Stromal cell of bone marrow (primary cell): Measurements from ENCODE around the gene CCR3.

Experiments used
- DNase-seq: peaks from one replicate; pipeline ENCODE4 v3.0.0-alpha.2; 2012; ENCODE audit warnings: low read depth

CCR3 gene

DNA sequence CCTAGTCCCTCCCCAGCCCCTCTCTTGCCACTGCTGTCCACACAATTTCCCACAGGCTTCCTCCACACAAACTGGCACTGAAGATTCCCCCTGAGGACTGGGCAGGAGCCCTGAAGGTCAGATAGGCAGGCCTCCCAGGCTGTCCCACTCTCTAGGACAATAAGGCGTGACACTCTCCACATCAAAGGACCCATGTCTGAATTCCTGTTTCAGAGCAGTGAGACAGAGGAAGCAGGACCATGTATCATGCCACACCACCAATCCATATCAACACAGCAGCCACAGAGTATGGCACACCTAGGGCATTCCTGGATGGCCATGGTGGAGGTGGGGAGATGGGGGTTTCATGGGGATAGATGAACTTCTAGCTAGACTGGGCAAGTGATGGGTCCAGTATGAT, 20.3 kb upstream of the CCR3 start:
- no peak for DNase-seq

GRCh38 chr3:46222435-46223161, 19.7 kb upstream of the CCR3 start:
- no peak for DNase-seq

DNA sequence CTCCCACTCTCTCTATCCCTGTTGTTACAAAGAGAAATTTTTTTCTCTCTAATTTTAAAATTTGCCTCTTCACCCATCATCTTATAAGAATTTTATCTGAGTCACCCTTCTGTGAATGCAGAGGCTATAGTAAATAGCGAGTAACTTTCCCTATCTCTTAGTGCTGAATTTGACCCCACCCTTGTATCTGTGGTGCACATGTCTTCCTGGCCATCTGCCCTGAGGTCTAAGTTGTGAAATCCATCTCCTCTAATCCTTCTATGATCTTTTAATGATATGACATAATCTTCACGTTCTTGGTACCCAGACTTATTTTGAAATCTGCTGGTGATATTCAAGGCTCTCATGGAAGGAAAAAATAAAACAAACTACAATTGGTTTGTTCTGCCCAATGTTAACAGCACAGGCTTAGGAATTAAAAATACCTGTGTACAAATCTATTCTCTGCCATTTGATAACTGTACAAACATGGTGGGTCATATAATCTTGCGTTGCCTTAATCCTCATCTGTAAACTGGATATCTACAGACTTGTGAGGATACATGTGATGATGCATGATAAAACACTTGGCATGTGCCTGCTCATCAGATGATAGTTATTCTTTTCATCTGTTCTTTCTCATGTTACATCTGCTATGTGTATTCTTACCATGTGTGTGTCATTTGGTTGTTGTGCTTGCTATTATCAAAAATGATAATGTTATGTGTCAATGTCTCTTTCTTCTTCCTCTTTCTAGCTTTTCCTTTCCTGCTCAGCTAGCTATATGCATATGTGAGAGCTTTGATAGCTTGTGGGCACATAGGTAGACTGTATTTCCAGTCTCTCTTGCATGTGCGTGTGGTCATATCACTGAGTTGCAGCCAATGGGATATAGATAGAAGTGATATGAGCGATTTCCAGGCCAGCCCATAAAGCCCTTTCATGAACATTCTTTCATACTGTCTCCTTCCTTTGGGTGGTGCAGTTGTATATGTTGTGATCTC, 13.7 kb upstream of the CCR3 start:
- DNase-seq: no peak

GRCh38 chr3:46231323-46231722, 10.9 kb upstream of the CCR3 start:
- no peak for DNase-seq

- DNase-seq: no peak
Measured at GRCh38 chr3:46233194-46233593, 9.1 kb upstream of the CCR3 start.

- DNase-seq: no peak
Measured at GRCh38 chr3:46235425-46235824, 6.8 kb upstream of the CCR3 start.

- no peak for DNase-seq
Measured at GRCh38 chr3:46236294-46237054, 5.8 kb upstream of the CCR3 start.

DNA sequence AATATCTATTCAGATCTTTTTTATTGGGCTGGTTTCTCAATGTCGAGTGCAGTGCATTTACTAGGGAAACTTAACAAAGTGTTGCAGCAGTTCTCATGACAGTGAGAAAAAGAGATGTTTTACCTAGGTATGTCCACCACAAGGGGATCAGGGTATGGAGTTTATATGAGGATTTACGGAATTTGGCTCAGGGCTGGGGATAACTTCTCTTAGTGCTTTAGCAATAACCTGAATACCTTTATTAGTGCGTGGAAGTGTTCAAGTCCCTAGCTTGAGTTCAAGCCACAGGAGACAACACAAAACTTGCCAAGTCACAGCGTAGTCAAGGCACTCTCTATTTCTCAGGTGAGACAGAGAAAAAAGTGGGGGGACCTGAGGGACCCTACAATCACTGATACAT, 3.9 kb upstream of the CCR3 start:
- no peak for DNase-seq

DNA sequence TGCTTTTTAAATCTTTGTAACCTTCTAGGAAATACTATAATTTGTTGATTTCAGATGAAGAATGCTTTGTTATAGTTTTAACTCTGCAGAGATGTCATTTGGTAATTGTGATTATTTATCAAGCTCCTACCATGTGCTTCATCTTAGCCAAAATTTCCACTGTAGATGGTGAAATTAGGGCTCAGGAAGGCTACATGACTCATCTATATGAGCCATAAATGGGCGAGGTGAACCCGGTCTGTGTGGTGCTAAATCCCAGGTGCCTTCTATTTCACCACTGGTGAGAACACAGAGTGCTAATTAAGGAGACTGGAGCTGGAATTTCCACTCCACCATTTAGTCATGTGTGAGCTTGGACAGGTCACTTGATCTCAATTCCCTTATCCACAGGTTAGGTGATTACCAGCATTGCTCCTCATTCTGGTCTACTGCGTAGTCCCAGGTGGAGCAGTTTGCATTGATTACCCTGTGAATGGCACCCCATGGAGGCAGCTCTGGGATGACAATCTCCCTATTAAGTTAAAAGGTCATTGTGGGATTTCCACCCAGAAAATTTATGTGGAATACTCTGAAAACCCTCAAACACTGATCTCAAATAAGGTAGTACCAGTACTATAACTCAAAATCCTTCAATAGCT, 2.8 kb upstream of the CCR3 start:
- DNase-seq: no peak

- no peak for DNase-seq
Measured at GRCh38 chr3:46239952-46240351, 2.3 kb upstream of the CCR3 start.

DNA sequence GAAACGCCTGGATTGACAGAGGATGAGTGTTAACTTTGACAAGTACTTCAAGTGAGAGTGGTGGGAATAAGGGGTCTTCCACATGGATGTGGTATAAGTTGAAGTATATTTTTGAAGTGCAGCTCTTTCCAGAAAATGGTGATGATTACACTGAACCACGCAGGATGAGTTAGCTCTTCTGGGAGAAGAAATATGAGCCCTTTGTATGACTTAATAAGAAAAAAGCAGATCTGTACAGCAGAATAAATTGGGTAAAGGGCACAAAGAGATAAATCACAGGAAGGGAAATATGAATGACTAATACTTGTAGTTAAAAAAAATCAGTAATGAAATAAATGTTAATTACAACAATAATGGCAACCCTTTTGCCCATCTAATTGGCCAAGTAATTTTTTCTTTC, 1.3 kb downstream of the CCR3 start:
- DNase-seq: no peak

DNA sequence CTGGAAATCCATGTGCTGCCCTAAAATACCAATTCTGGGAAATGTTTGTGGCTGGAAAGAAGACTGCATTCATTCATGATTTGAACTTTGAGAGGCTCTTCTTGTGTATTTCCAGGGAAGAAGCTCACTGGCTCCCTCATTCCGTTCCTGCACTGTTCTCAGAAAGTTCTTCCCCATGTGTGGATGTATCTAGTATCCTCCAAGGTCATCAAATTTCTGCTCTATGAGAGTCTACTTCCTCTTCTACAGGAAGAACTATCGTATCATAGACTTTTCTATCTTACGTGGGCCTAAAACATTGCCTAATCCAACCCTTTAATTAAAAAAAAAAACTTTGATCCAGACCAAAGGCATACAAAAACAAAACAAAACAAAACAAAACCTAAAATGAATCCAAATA, 2.9 kb downstream of the CCR3 start:
- DNase-seq: no peak

- DNase-seq: no peak
Measured at GRCh38 chr3:46252980-46253379, 10.7 kb downstream of the CCR3 start.

- DNase-seq: no peak
Measured at GRCh38 chr3:46258525-46258924, 16.3 kb downstream of the CCR3 start.

- no peak for DNase-seq
Measured at GRCh38 chr3:46261926-46262594, 19.8 kb downstream of the CCR3 start.

DNA sequence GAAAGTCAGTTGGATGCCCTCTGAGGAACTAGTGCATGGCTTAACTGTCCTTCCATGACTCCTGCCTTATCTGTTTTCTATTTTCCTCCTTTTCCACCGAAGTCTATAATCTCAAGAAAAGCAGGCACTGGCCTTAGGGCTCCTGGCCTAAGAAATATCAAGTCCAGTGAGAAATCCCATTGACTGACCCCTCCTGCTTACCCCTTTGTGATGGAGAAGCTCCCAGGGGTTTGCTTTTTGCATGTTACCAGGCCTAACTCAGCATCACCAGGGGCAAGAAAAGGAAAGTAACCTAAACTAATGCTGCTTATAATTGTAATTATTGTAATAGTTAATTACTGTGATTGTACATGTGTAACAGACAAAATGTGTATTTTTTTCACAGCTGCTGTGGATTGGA, 21.7 kb downstream of the CCR3 start:
- no peak for DNase-seq

DNA sequence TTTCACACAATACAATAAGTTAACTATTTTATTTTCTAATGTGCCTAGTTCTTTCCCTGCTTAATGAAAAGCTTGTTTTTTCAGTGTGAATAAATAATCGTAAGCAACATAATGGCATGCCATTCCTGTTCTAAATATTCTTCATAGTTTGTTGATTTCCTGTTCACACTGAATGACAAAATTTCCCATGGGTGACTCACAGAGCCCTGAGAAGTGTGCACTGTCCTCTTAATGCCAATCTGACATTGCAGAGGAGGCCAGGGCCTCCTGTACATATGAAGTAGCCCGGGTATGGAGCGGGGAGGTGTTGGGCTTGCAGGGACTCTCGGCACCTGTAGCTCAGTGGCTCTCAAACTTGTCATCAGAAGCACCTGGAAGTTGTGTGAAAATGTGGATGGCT, 24.3 kb downstream of the CCR3 start:
- no peak for DNase-seq

DNA sequence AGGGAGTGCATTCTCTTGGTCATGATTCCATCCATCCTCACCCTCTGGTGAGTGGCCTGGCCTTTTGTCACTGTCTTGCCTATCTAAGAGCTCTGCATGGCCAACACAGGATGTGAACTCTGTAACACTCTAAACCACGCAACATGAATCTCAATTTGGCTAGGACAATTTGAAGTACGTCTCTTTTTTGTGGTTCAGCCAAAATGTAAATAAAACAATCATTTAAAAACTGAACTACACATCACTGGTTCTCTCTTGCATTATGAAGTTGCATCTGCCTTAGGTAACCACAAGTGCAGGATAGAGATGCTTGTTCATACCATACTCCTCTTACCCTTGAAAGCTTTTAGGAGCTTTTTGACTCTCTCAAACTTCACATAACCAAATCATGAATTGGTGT, 27.3 kb downstream of the CCR3 start:
- no peak for DNase-seq

DNA sequence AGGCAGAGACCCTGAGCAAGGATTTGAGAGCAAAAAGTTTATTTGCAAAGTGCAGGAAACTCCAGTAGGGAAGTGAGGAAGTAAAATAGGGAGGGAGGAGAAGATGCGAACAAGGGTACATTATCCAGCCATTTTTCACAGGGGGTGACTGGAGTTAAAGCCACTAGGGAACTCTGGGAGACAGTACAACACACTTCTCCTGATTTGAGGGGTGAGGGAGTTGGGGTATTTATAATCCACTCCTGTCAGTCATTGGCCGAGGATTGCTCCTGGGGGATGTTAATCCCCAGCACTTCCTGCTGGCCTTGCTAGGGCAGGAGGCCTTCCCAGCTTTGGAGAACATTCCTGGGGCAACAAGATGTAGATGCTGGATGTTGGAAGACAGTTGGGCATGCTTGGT, 28.2 kb downstream of the CCR3 start:
- DNase-seq: no peak

DNA sequence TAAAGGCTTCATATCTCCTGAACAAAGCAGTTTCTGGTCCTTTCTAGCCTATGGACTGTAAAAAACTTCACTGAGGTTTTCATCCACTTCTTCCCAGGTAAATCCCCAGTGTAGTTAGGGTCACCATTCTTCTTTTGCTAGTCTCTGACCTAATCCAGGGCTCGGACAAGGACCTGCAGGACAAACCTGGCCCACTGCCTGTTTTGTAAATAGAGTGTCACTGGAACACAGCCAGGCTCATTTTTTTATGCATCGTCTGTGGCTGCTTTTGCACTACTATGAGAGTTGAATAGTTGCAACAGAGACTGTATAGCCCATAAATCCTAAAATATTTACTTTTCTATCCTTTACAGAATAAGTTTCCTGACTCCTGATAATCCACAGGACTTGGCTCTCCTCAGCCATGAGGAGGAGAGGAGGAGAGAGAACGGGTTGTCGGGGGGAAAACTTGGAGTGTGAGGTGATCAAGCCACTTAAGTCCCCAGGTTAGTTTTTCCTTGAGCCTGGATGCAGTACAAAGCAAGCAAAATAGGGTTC, 29.0 kb downstream of the CCR3 start:
- no peak for DNase-seq

DNA sequence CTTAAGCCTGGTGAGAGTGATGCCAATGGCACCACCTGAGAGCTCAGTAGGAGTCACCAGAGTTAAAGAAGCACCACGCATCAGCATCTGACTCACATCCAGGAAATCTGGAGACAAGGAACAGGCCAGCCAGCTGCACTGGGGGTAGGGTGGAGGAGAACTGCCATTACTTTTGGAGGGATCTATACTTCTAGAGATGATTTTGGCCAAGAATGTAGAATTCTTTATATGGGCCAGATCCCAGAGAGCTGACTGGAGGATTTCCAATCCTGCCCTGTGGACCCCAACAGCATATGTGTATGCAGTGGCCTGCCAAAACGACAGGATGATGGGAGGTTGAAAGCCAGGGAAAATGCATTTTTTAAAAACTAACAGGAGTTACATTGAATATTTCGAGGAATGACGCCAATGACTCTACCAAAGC, 29.8 kb downstream of the CCR3 start:
- DNase-seq: no peak
